Activated CD8-positive, alpha-beta T cell treated with anti-CD3 and anti-CD28 coated beads for 36 hours (primary cell): ENCODE data around the gene SLU7. TPM values are rescaled to one million over a fixed set of nuclear protein-coding genes. Genes with fewer than 3 reads are reported as not detected.

Experiments used
- ATAC-seq: fragments of 200-7000 bp; cut with Tn5 transposase; one replicate; pipeline ENCODE4 v1.10.0; 2021; ENCODE audit warnings: mild to moderate bottlenecking, moderate library complexity
- CTCF ChIA-PET: fragments of 350-600 bp; sonication (Branson Sonifier 250); formaldehyde crosslinking; loops from one replicate; lab custom pipeline; 2021; ENCODE audit warnings: antibody characterized with exemption; lab: Charles Lee
- POLR2A ChIA-PET: fragments of 350-600 bp; sonication (Branson Sonifier 250); formaldehyde crosslinking; loops from one replicate; lab custom pipeline; 2021; ENCODE audit warnings: antibody characterized with exemption; lab: Charles Lee
- DNase-seq: peaks from one replicate; pipeline ENCODE4 v3.0.0-alpha.2; 2020
- H3K27ac Mint-ChIP-seq: one replicate; pipeline ENCODE4 v1.8.0; 2021; ENCODE audit warnings: mild to moderate bottlenecking, mixed read lengths
- H3K27me3 Mint-ChIP-seq: one replicate; pipeline ENCODE4 v1.8.0; 2021; ENCODE audit warnings: mixed read lengths
- H3K36me3 Mint-ChIP-seq: one replicate; pipeline ENCODE4 v1.8.0; 2021; ENCODE audit warnings: low read depth, mixed read lengths
- H3K4me1 Mint-ChIP-seq: one replicate; pipeline ENCODE4 v1.8.0; 2021; ENCODE audit warnings: low read depth, mixed read lengths
- H3K4me3 Mint-ChIP-seq: one replicate; pipeline ENCODE4 v1.8.0; 2021; ENCODE audit warnings: mild to moderate bottlenecking, moderate library complexity, mixed read lengths
- H3K9me3 Mint-ChIP-seq: one replicate; pipeline ENCODE4 v1.8.0; 2021; ENCODE audit warnings: mixed read lengths
- CTCF ChIP-seq: fragments of 200-600 bp; IDR thresholded peaks from one replicate; pipeline ENCODE4 v1.8.0; 2022; ENCODE audit warnings: antibody characterized with exemption, mild to moderate bottlenecking
- intact Hi-C: fragments of 100-400 bp; cut with micrococcal nuclease; formaldehyde crosslinking; loops from one replicate; pipeline ENCODE4 v1.10.0; 2022
- total RNA-seq, 2 experiments: library from RNA; stranded (reverse); gene quantifications; one replicate each; pipeline ENCODE4 v1.2.3, GENCODE V29; 2021

The SLU7 gene
- total RNA-seq, 2 experiments from 2014 or later = 38.4 to 40.9 TPM

DNA sequence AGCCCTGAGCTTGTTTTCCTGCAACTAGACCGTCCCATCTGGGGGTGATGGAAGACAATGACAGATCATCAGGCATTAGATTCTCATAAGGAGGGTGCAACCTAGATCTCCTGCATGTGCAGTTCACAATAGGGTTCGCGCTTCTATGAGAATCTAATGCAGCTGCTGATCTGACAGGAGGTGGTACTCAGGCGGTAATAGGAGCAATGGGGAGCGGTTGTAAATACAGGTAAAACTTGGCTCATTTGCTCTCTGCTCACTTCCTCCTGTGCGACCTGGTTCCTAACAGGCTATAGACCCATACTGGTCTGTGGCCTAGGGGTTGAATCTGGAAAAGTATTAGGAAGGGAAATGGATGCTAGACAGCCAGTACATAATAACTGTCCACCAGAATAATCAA lies 42.5 kb upstream of the SLU7 start:
- Mint-ChIP-seq H3K27me3 (no peaks in the 10 kb centered on the region), H3K4me3 (no peak overlapping the region), H3K9me3 (no peaks in the 10 kb centered on the region), H3K4me1 (peaks cover 63% of the 10 kb centered on the region), H3K27ac (no peak overlapping the region), H3K36me3 (no peaks in the 10 kb centered on the region)
- CTCF ChIA-PET = interaction anchor here (6.2 kb wide), 1 partner anchor 22 kb away, joined by 76 read pairs; no protein-coding TSS in a partner anchor
- no peak for DNase-seq
- TF ChIP-seq CTCF = no peak
- POLR2A ChIA-PET = interaction anchor here (0.6 kb wide), 1 partner anchor 14 kb away, joined by 3 read pairs; no protein-coding TSS in a partner anchor
- ATAC-seq = no peak
- intact Hi-C loops = no loop called here

DNA sequence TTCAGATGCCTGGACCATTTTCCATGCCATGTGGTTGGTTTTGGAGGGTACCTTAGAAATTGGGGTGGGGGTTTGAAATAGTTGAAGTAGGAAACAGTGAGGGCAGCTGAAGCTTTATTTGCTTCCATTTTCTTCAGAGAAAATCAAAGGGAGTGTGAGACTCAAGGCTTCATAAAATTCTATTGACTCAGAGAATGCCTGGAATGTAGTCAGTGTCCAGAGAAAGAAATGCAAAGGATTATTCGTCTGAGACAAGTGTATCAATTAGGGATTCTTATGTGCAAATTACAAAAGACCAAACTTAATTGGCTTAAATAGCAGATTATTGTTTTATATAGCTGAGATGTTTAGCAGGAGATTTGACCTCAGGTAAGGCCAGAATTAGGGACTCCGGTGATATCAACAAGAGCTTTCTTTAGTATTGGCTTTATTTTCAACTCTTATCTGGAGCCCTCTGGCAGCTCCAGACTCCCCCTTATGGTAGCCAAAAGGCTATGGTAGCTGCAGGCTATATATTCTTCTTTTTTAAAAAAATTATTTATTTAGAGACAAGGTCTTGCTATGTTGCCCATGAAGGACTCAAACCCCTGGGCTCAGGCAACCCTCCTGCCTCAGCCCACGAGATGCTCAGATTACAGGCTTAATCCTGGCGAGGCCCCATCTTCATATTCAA lies 41.6 kb upstream of the SLU7 start:
- Mint-ChIP-seq H3K4me3 (no peak overlapping the region), H3K27me3 (no peaks in the 10 kb centered on the region), H3K36me3 (no peaks in the 10 kb centered on the region), H3K27ac (peak overlapping the region; percentile 18), H3K4me1 (peaks cover 61% of the 10 kb centered on the region), H3K9me3 (no peaks in the 10 kb centered on the region)
- CTCF ChIA-PET = interaction anchor here (6.2 kb wide), 1 partner anchor 21 kb away, joined by 76 read pairs; no protein-coding TSS in a partner anchor
- POLR2A ChIA-PET = no interaction called here
- peak; percentile 32 for TF ChIP-seq CTCF
- no peak for DNase-seq
- no peak for ATAC-seq
- intact Hi-C loops = no loop called here

- peak; percentile 88 for ATAC-seq
- H3K4me1 Mint-ChIP-seq = peaks cover 50% of the 10 kb centered on the region
- no peaks in the 10 kb centered on the region for H3K27me3 Mint-ChIP-seq
- ChIA-PET CTCF (interaction anchor here (0.9 to 6.2 kb wide), 4 partner anchors 8 to 41 kb away, joined by 3 to 76 read pairs (median 11); no protein-coding TSS in a partner anchor), POLR2A (interaction anchor here (0.7 to 1.5 kb wide), 2 partner anchors 9 to 10 kb away, joined by 3 to 5 read pairs; no protein-coding TSS in a partner anchor)
- peak overlapping the region; percentile 85 for H3K27ac Mint-ChIP-seq
- H3K36me3 Mint-ChIP-seq = no peaks in the 10 kb centered on the region
- peak; percentile 44 for DNase-seq
- no peak overlapping the region for H3K4me3 Mint-ChIP-seq
- no peaks in the 10 kb centered on the region for H3K9me3 Mint-ChIP-seq
- no peak for TF ChIP-seq CTCF
- intact Hi-C loops = no loop called here
Observed at GRCh38 chr5:160458806-160459800, 40.2 kb upstream of the SLU7 start.

- H3K27me3 Mint-ChIP-seq = no peaks in the 10 kb centered on the region
- DNase-seq (no peak), ATAC-seq (no peak)
- H3K36me3 Mint-ChIP-seq = no peaks in the 10 kb centered on the region
- H3K4me3 Mint-ChIP-seq = no peak overlapping the region
- TF ChIP-seq CTCF = no peak
- H3K9me3 Mint-ChIP-seq = no peaks in the 10 kb centered on the region
- intact Hi-C loops = no loop called here
- CTCF ChIA-PET = interaction anchor here (3.6 to 6.2 kb wide), 2 partner anchors 10 to 17 kb away, joined by 18 to 76 read pairs; no protein-coding TSS in a partner anchor
- POLR2A ChIA-PET = no interaction called here
- peaks cover 40% of the 10 kb centered on the region for H3K4me1 Mint-ChIP-seq
- H3K27ac Mint-ChIP-seq = no peak overlapping the region
Observed at GRCh38 chr5:160457252-160457651, 38.4 kb upstream of the SLU7 start.
